Measurements from ENCODE around the gene SZT2. TPM values are rescaled to one million over a fixed set of nuclear protein-coding genes. Genes with fewer than 3 reads are reported as not detected.
"Not testable (repeated sequence)": the region's sequence is repeated elsewhere in the genome, so short reads cannot be mapped to it uniquely, and the experiment has no call there.

SZT2 gene
- total and polyA plus RNA-seq, 9 donors = 10.5 to 20.1 (median 14.9) TPM

- DNase-seq = no peak
- Histone ChIP-seq H3K9me3 (replicated peaks; ENCODE audit: control insufficient read depth, low read depth, low read length) (no peaks in the 10 kb centered on the region), H3K36me3 (ENCODE audit: control insufficient read depth, insufficient read depth, low read length) (peaks cover 74% of the 10 kb centered on the region), H3K4me1 (ENCODE audit: control insufficient read depth, insufficient read depth, low read length) (peaks cover 8% of the 10 kb centered on the region), H3K27ac (ENCODE audit: low read length) (no peak overlapping the region), H3K4me3 (ENCODE audit: low read length) (no peak overlapping the region), H3K27me3 (ENCODE audit: control insufficient read depth, insufficient read depth, low read length) (no peaks in the 10 kb centered on the region)
- 100% methylated on average over 1 of the region's 2 CpGs for WGBS (ENCODE audit: insufficient coverage)
These were observed 6.2 kb upstream of the SZT2 start for GRCh38 chr1:43383449-43383848.

- H3K4me1 ChIP-seq (ENCODE audit: control insufficient read depth, insufficient read depth, low read length) = peaks cover 20% of the 10 kb centered on the region
- 94% methylated on average over 4 of the region's 6 CpGs for WGBS (ENCODE audit: insufficient coverage)
- no peak for DNase-seq
These were observed 3.0 kb upstream of the SZT2 start for GRCh38 chr1:43386676-43387075.

GRCh38 chr1:43387976-43388599, 1.6 kb upstream of the SZT2 start:
- no peak overlapping the region for H3K27ac ChIP-seq (ENCODE audit: low read length)
- no CpG with 5 or more reads among the region's 4 CpGs for WGBS (ENCODE audit: insufficient coverage)

More at GRCh38 chr1:43386676-43387075, 3.0 kb upstream of the SZT2 start:
- H3K36me3 ChIP-seq (ENCODE audit: control insufficient read depth, insufficient read depth, low read length) = peaks cover 62% of the 10 kb centered on the region
- H3K9me3 ChIP-seq (replicated peaks; ENCODE audit: control insufficient read depth, low read depth, low read length) = no peaks in the 10 kb centered on the region
- H3K27ac ChIP-seq (ENCODE audit: low read length) = no peak overlapping the region
- H3K4me3 ChIP-seq (ENCODE audit: low read length) = no peak overlapping the region
- H3K27me3 ChIP-seq (ENCODE audit: control insufficient read depth, insufficient read depth, low read length) = no peaks in the 10 kb centered on the region

GRCh38 chr1:43388613-43389012, 1.1 kb upstream of the SZT2 start:
- 35% methylated on average over 3 of the region's 3 CpGs for WGBS (ENCODE audit: insufficient coverage)

More at GRCh38 chr1:43387976-43388599, 1.6 kb upstream of the SZT2 start:
- Histone ChIP-seq H3K9me3 (replicated peaks; ENCODE audit: control insufficient read depth, low read depth, low read length) (no peaks in the 10 kb centered on the region), H3K4me3 (ENCODE audit: low read length) (no peak overlapping the region), H3K27me3 (ENCODE audit: control insufficient read depth, insufficient read depth, low read length) (no peaks in the 10 kb centered on the region), H3K36me3 (ENCODE audit: control insufficient read depth, insufficient read depth, low read length) (peaks cover 48% of the 10 kb centered on the region), H3K4me1 (ENCODE audit: control insufficient read depth, insufficient read depth, low read length) (peaks cover 17% of the 10 kb centered on the region)
- DNase-seq = no peak

GRCh38 chr1:43392702-43393101, 3.0 kb downstream of the SZT2 start:
- H3K4me1 ChIP-seq (ENCODE audit: control insufficient read depth, insufficient read depth, low read length) = peaks cover 17% of the 10 kb centered on the region
- no peak overlapping the region for H3K4me3 ChIP-seq (ENCODE audit: low read length)
- H3K36me3 ChIP-seq (ENCODE audit: control insufficient read depth, insufficient read depth, low read length) = peaks cover 10% of the 10 kb centered on the region
- no peaks in the 10 kb centered on the region for H3K27me3 ChIP-seq (ENCODE audit: control insufficient read depth, insufficient read depth, low read length)
- 62% methylated on average over 2 of the region's 3 CpGs for WGBS (ENCODE audit: insufficient coverage)
- no peak for DNase-seq
- no peak overlapping the region for H3K27ac ChIP-seq (ENCODE audit: low read length)
- no peaks in the 10 kb centered on the region for H3K9me3 ChIP-seq (replicated peaks; ENCODE audit: control insufficient read depth, low read depth, low read length)

More at GRCh38 chr1:43388613-43389012, 1.1 kb upstream of the SZT2 start:
- Histone ChIP-seq H3K36me3 (ENCODE audit: control insufficient read depth, insufficient read depth, low read length) (peaks cover 43% of the 10 kb centered on the region), H3K27me3 (ENCODE audit: control insufficient read depth, insufficient read depth, low read length) (no peaks in the 10 kb centered on the region), H3K27ac (ENCODE audit: low read length) (no peak overlapping the region), H3K4me3 (ENCODE audit: low read length) (peak overlapping the region; percentile 84), H3K4me1 (ENCODE audit: control insufficient read depth, insufficient read depth, low read length) (peaks cover 17% of the 10 kb centered on the region), H3K9me3 (replicated peaks; ENCODE audit: control insufficient read depth, low read depth, low read length) (no peaks in the 10 kb centered on the region)
- no peak for DNase-seq

- no peak overlapping the region for H3K4me3 ChIP-seq (ENCODE audit: low read length)
- H3K9me3 ChIP-seq (replicated peaks; ENCODE audit: control insufficient read depth, low read depth, low read length) = no peaks in the 10 kb centered on the region
- H3K36me3 ChIP-seq (ENCODE audit: control insufficient read depth, insufficient read depth, low read length) = peaks cover 8% of the 10 kb centered on the region
- no peak for DNase-seq
- 95% methylated on average over 2 of the region's 4 CpGs for WGBS (ENCODE audit: insufficient coverage)
- peaks cover 5% of the 10 kb centered on the region for H3K4me1 ChIP-seq (ENCODE audit: control insufficient read depth, insufficient read depth, low read length)
- H3K27me3 ChIP-seq (ENCODE audit: control insufficient read depth, insufficient read depth, low read length) = no peaks in the 10 kb centered on the region
- no peak overlapping the region for H3K27ac ChIP-seq (ENCODE audit: low read length)
These were observed 5.8 kb downstream of the SZT2 start for GRCh38 chr1:43395523-43395922.

- Histone ChIP-seq H3K27ac (ENCODE audit: low read length) (no peak overlapping the region), H3K36me3 (ENCODE audit: control insufficient read depth, insufficient read depth, low read length) (peaks cover 11% of the 10 kb centered on the region), H3K4me3 (ENCODE audit: low read length) (no peak overlapping the region), H3K9me3 (replicated peaks; ENCODE audit: control insufficient read depth, low read depth, low read length) (no peaks in the 10 kb centered on the region), H3K27me3 (ENCODE audit: control insufficient read depth, insufficient read depth, low read length) (no peaks in the 10 kb centered on the region), H3K4me1 (ENCODE audit: control insufficient read depth, insufficient read depth, low read length) (no peaks in the 10 kb centered on the region)
- DNase-seq = no peak
- WGBS (ENCODE audit: insufficient coverage) = no CpG with 5 or more reads among the region's 1 CpG
These were observed 6.4 kb downstream of the SZT2 start for GRCh38 chr1:43396059-43396458.

- H3K4me1 ChIP-seq (ENCODE audit: control insufficient read depth, insufficient read depth, low read length) = no peaks in the 10 kb centered on the region
- no peak for DNase-seq
- H3K27ac ChIP-seq (ENCODE audit: low read length) = no peak overlapping the region
- no peaks in the 10 kb centered on the region for H3K9me3 ChIP-seq (replicated peaks; ENCODE audit: control insufficient read depth, low read depth, low read length)
- H3K36me3 ChIP-seq (ENCODE audit: control insufficient read depth, insufficient read depth, low read length) = peaks cover 23% of the 10 kb centered on the region
- no peak overlapping the region for H3K4me3 ChIP-seq (ENCODE audit: low read length)
- 93% methylated on average over 2 of the region's 3 CpGs for WGBS (ENCODE audit: insufficient coverage)
- H3K27me3 ChIP-seq (ENCODE audit: control insufficient read depth, insufficient read depth, low read length) = no peaks in the 10 kb centered on the region
These were observed 8.5 kb downstream of the SZT2 start for GRCh38 chr1:43398227-43398626.

GRCh38 chr1:43400441-43400840, 10.7 kb downstream of the SZT2 start:
- peaks cover 41% of the 10 kb centered on the region for H3K36me3 ChIP-seq (ENCODE audit: control insufficient read depth, insufficient read depth, low read length)
- H3K27ac ChIP-seq (ENCODE audit: low read length); DNase-seq; H3K9me3 ChIP-seq (replicated peaks; ENCODE audit: control insufficient read depth, low read depth, low read length); H3K27me3 ChIP-seq (ENCODE audit: control insufficient read depth, insufficient read depth, low read length); H3K4me1 ChIP-seq (ENCODE audit: control insufficient read depth, insufficient read depth, low read length); H3K4me3 ChIP-seq (ENCODE audit: low read length): not testable (repeated sequence)
- WGBS (ENCODE audit: insufficient coverage) = 100% methylated on average over 7 of the region's 9 CpGs

GRCh38 chr1:43402089-43402865, 12.6 kb downstream of the SZT2 start:
- Histone ChIP-seq H3K27me3 (ENCODE audit: control insufficient read depth, insufficient read depth, low read length) (no peaks in the 10 kb centered on the region), H3K4me3 (ENCODE audit: low read length) (no peak overlapping the region), H3K9me3 (replicated peaks; ENCODE audit: control insufficient read depth, low read depth, low read length) (no peaks in the 10 kb centered on the region), H3K36me3 (ENCODE audit: control insufficient read depth, insufficient read depth, low read length) (peaks cover 53% of the 10 kb centered on the region), H3K4me1 (ENCODE audit: control insufficient read depth, insufficient read depth, low read length) (no peaks in the 10 kb centered on the region), H3K27ac (ENCODE audit: low read length) (no peak overlapping the region)
- DNase-seq = no peak
- 94% methylated on average over 4 of the region's 6 CpGs for WGBS (ENCODE audit: insufficient coverage)
